ENCODE results near the gene ANKRD63.

Gene ANKRD63

GRCh38 chr15:40293905-40294895 lies 11.3 kb upstream of the ANKRD63 start:
- Histone ChIP-seq H3K27me3 (ENCODE audit: insufficient read depth, low read length) (peaks cover 46% of the 10 kb centered on the region), H3K4me1 (ENCODE audit: insufficient read depth, low read length) (peaks cover 14% of the 10 kb centered on the region; the same call in 1 of the 2 replicates)

DNA sequence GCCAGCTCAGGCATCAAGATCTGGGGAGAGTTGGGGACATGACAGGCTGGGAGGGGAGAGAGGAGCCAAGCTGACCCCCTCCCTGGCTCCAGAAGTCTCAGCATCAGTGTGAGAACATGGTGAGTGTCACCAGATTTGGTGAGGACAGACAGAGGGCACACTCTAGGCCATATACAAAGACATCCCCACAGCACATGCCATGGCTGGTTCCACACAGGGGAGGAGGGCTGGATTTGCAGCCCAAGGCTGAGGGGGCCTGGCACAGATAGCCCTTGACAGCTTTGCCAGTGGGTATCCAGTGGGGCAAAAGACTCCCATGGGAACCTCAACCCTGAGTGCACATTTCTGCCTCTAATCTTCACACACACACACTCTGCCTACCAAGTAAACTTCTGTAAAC lies 10.1 kb upstream of the ANKRD63 start:
- no peak overlapping the region for H3K9ac ChIP-seq (ENCODE audit: low read depth, low read length)
- H3K27me3 ChIP-seq (ENCODE audit: insufficient read depth, low read length), result peaks cover 47% of the 10 kb centered on the region
- no peaks in the 10 kb centered on the region for H3K9me3 ChIP-seq (ENCODE audit: insufficient read depth, low read depth, low read length)
- no peak overlapping the region for H3K27ac ChIP-seq (ENCODE audit: low read depth, low read length)
- no peak overlapping the region for H3K4me3 ChIP-seq (ENCODE audit: low read length)
- H3K4me1 ChIP-seq (ENCODE audit: insufficient read depth, low read length), result peaks cover 14% of the 10 kb centered on the region; the same call in 1 of the 2 replicates
- no peaks in the 10 kb centered on the region for H3K36me3 ChIP-seq (ENCODE audit: insufficient read depth, low read length)

More at GRCh38 chr15:40293905-40294895, 11.3 kb upstream of the ANKRD63 start:
- Histone ChIP-seq H3K4me3 (ENCODE audit: low read length) (no peak overlapping the region), H3K9ac (ENCODE audit: low read depth, low read length) (no peak overlapping the region), H3K36me3 (ENCODE audit: insufficient read depth, low read length) (no peaks in the 10 kb centered on the region), H3K27ac (ENCODE audit: low read depth, low read length) (no peak overlapping the region), H3K9me3 (ENCODE audit: insufficient read depth, low read depth, low read length) (no peaks in the 10 kb centered on the region)
- WGBS, result 87% methylated on average over 20 of the region's 20 CpGs

DNA sequence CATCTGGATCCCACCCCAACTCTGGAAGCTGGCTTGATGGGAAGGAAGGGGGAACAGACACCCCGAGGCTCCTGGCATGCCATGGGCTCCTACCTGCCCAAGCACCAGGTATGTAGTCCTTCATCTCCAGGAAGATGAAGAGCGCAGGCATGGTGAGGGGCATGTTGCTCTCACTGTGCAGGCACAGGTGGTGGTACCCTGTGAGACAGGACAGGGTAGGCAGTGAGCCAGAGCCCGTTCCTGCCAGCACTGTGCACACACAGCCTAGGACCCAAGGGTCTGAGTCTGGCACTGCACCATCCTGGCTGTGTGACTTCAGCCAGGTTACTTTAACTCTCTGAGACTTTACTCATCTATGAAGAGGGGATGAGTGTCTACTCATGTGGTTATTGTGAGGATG lies 9.4 kb upstream of the ANKRD63 start:
- Histone ChIP-seq H3K27ac (ENCODE audit: low read depth, low read length) (no peak overlapping the region), H3K4me1 (ENCODE audit: insufficient read depth, low read length) (peaks cover 14% of the 10 kb centered on the region; the same call in 1 of the 2 replicates), H3K4me3 (ENCODE audit: low read length) (no peak overlapping the region), H3K9me3 (ENCODE audit: insufficient read depth, low read depth, low read length) (no peaks in the 10 kb centered on the region), H3K9ac (ENCODE audit: low read depth, low read length) (no peak overlapping the region), H3K27me3 (ENCODE audit: insufficient read depth, low read length) (peaks cover 48% of the 10 kb centered on the region), H3K36me3 (ENCODE audit: insufficient read depth, low read length) (no peaks in the 10 kb centered on the region)
- WGBS, result 92% methylated on average over 3 of the region's 3 CpGs

GRCh38 chr15:40290918-40291574 lies 8.2 kb upstream of the ANKRD63 start:
- H3K4me3 ChIP-seq (ENCODE audit: low read length), result peak overlapping the region; percentile 51
- H3K27me3 ChIP-seq (ENCODE audit: insufficient read depth, low read length), result peaks cover 58% of the 10 kb centered on the region
- H3K27ac ChIP-seq (ENCODE audit: low read depth, low read length), result no peak overlapping the region
- H3K4me1 ChIP-seq (ENCODE audit: insufficient read depth, low read length), result peaks cover 20% of the 10 kb centered on the region
- H3K36me3 ChIP-seq (ENCODE audit: insufficient read depth, low read length), result no peaks in the 10 kb centered on the region
- 2% methylated on average over 68 of the region's 68 CpGs for WGBS
- peak overlapping the region; percentile 71 for H3K9ac ChIP-seq (ENCODE audit: low read depth, low read length)
- no peaks in the 10 kb centered on the region for H3K9me3 ChIP-seq (ENCODE audit: insufficient read depth, low read depth, low read length)

- WGBS, result 27% methylated on average over 12 of the region's 12 CpGs
- no peaks in the 10 kb centered on the region for H3K36me3 ChIP-seq (ENCODE audit: insufficient read depth, low read length)
- H3K27ac ChIP-seq (ENCODE audit: low read depth, low read length), result no peak overlapping the region
- H3K9ac ChIP-seq (ENCODE audit: low read depth, low read length), result no peak overlapping the region; the same call in 1 of the 2 replicates
- peaks cover 25% of the 10 kb centered on the region for H3K4me1 ChIP-seq (ENCODE audit: insufficient read depth, low read length)
- H3K9me3 ChIP-seq (ENCODE audit: insufficient read depth, low read depth, low read length), result no peaks in the 10 kb centered on the region
- peaks cover 59% of the 10 kb centered on the region for H3K27me3 ChIP-seq (ENCODE audit: insufficient read depth, low read length)
- H3K4me3 ChIP-seq (ENCODE audit: low read length), result 0 out of 2 replicates have a peak overlapping the region, but pooled peaks have one; percentile 21
These were observed 7.7 kb upstream of the ANKRD63 start for GRCh38 chr15:40290545-40290917.

- H3K9me3 ChIP-seq (ENCODE audit: insufficient read depth, low read depth, low read length), result no peaks in the 10 kb centered on the region
- H3K27ac ChIP-seq (ENCODE audit: low read depth, low read length), result no peak overlapping the region
- no peak overlapping the region for H3K9ac ChIP-seq (ENCODE audit: low read depth, low read length)
- no peak overlapping the region for H3K4me3 ChIP-seq (ENCODE audit: low read length)
- H3K27me3 ChIP-seq (ENCODE audit: insufficient read depth, low read length), result peaks cover 65% of the 10 kb centered on the region
- H3K4me1 ChIP-seq (ENCODE audit: insufficient read depth, low read length), result peaks cover 33% of the 10 kb centered on the region
- 79% methylated on average over 6 of the region's 6 CpGs for WGBS
- no peaks in the 10 kb centered on the region for H3K36me3 ChIP-seq (ENCODE audit: insufficient read depth, low read length)
These were observed 6.4 kb upstream of the ANKRD63 start for GRCh38 chr15:40289140-40289775.

- WGBS, result 77% methylated on average over 4 of the region's 4 CpGs
- H3K27me3 ChIP-seq (ENCODE audit: insufficient read depth, low read length), result peaks cover 69% of the 10 kb centered on the region
- H3K36me3 ChIP-seq (ENCODE audit: insufficient read depth, low read length), result no peaks in the 10 kb centered on the region
- no peaks in the 10 kb centered on the region for H3K9me3 ChIP-seq (ENCODE audit: insufficient read depth, low read depth, low read length)
- no peak overlapping the region for H3K4me3 ChIP-seq (ENCODE audit: low read length)
- H3K9ac ChIP-seq (ENCODE audit: low read depth, low read length), result no peak overlapping the region
- no peak overlapping the region for H3K27ac ChIP-seq (ENCODE audit: low read depth, low read length)
- H3K4me1 ChIP-seq (ENCODE audit: insufficient read depth, low read length), result peaks cover 28% of the 10 kb centered on the region
These were observed 5.1 kb upstream of the ANKRD63 start for GRCh38 chr15:40287968-40288367.

- H3K27me3 ChIP-seq (ENCODE audit: insufficient read depth, low read length), result peaks cover 69% of the 10 kb centered on the region
- H3K36me3 ChIP-seq (ENCODE audit: insufficient read depth, low read length), result no peaks in the 10 kb centered on the region
- H3K4me3 ChIP-seq (ENCODE audit: low read length), result no peak overlapping the region
- no peak overlapping the region for H3K27ac ChIP-seq (ENCODE audit: low read depth, low read length)
- WGBS, result 88% methylated on average over 3 of the region's 3 CpGs
- no peak overlapping the region for H3K9ac ChIP-seq (ENCODE audit: low read depth, low read length)
- H3K4me1 ChIP-seq (ENCODE audit: insufficient read depth, low read length), result peaks cover 28% of the 10 kb centered on the region
- H3K9me3 ChIP-seq (ENCODE audit: insufficient read depth, low read depth, low read length), result no peaks in the 10 kb centered on the region
These were observed 4.6 kb upstream of the ANKRD63 start for GRCh38 chr15:40287505-40287904.

GRCh38 chr15:40286794-40287193 lies 3.9 kb upstream of the ANKRD63 start:
- peaks cover 27% of the 10 kb centered on the region for H3K4me1 ChIP-seq (ENCODE audit: insufficient read depth, low read length)
- H3K9ac ChIP-seq (ENCODE audit: low read depth, low read length), result no peak overlapping the region
- no peak overlapping the region for H3K4me3 ChIP-seq (ENCODE audit: low read length)
- no peaks in the 10 kb centered on the region for H3K36me3 ChIP-seq (ENCODE audit: insufficient read depth, low read length)
- no peak overlapping the region for H3K27ac ChIP-seq (ENCODE audit: low read depth, low read length)
- 69% methylated on average over 7 of the region's 7 CpGs for WGBS
- H3K27me3 ChIP-seq (ENCODE audit: insufficient read depth, low read length), result peaks cover 69% of the 10 kb centered on the region
- no peaks in the 10 kb centered on the region for H3K9me3 ChIP-seq (ENCODE audit: insufficient read depth, low read depth, low read length)

DNA sequence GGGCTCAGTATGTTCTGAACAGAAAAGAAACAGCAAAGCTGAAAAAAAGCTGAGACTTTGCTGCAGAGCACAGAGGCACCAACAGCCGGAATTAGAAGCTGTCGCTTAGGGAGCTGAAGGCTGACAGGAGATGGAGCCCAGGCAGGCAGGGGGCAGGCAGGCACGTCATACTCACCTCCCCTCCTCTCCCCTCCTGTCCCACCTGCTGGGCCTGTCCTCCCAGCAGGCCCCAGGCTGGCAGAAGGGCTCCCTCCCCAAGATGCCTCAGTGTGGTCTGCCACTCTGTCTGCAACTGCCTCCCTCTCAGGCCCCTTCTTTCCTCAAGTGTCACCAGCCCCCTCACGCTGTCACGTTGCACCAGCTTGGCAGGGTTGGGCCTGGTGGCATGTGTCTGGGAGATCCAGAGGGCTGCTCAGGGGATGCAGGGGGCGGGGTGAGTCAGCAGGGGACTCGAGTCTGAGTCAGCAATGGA lies 3.2 kb upstream of the ANKRD63 start:
- peaks cover 69% of the 10 kb centered on the region for H3K27me3 ChIP-seq (ENCODE audit: insufficient read depth, low read length)

More for the DNA sequence above, 3.2 kb upstream of the ANKRD63 start:
- 44% methylated on average over 7 of the region's 7 CpGs for WGBS
- H3K9me3 ChIP-seq (ENCODE audit: insufficient read depth, low read depth, low read length), result no peaks in the 10 kb centered on the region
- H3K27ac ChIP-seq (ENCODE audit: low read depth, low read length), result peak overlapping the region; percentile 34; the same call in 1 of the 2 replicates
- H3K9ac ChIP-seq (ENCODE audit: low read depth, low read length), result no peak overlapping the region
- peaks cover 29% of the 10 kb centered on the region for H3K4me1 ChIP-seq (ENCODE audit: insufficient read depth, low read length)
- H3K36me3 ChIP-seq (ENCODE audit: insufficient read depth, low read length), result no peaks in the 10 kb centered on the region
- H3K4me3 ChIP-seq (ENCODE audit: low read length), result no peak overlapping the region
